Non-pigmented ciliary epithelial cell (primary cell): Measurements from ENCODE around the gene RPS2.

ENCODE experiments used
- DNase-seq: peaks from one replicate; pipeline ENCODE4 v3.0.0-alpha.2; 2010; ENCODE audit warnings: low read depth

Gene RPS2

DNA sequence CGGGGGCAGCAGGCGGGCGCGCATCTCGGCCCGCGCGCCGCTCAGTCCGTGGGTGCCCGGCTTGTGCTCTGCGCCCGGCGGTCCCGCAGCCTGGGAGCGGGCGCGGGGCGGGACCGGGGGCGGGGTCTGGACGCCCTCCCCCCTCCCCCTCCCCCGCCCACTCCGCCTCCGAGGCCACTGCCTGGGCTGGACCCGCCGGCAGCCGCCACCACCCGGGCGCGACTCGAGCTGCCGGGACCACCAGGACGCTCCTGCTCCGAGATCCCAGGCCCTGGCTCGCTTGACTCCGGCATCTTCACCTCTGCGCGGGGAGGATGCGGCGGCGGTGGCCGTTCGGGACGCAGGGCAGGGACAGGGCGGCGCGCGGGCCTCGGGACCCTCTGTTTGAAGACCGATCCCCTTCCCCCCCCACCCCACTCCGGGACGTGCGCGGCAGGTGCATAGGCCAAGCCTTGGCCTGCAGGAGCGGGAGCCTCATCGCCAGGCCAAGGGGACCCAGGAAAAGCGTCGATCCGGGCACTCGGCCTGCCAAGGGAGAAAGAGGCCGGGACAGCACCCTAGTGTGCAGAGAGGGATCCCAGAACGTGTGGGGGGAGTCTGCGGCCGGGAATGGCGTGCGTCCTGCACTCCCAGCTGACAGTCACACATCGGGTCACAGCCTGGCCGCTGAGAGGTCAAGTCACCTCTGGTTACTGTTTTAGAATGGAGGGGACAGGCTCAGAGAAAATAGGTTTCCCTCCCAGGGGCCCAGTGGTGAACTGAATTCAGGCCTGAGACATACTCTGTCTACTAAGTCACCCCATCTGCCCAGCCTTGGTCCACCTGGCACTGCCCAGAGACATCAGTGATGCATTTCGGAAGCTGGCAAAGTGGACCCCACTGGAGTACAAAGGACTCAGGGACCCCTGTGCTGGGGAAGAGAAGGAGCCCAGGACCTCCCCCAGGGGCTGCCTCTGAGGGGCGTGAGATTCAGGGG, 46.0 kb downstream of the RPS2 start, which contains the start of gene HS3ST6:
Gene HS3ST6 (minus strand): TSS at position 65 of the 976 bp plus-strand sequence. CDS start 92 bp downstream, outside the sequence.
- DNase-seq: no peak

DNA sequence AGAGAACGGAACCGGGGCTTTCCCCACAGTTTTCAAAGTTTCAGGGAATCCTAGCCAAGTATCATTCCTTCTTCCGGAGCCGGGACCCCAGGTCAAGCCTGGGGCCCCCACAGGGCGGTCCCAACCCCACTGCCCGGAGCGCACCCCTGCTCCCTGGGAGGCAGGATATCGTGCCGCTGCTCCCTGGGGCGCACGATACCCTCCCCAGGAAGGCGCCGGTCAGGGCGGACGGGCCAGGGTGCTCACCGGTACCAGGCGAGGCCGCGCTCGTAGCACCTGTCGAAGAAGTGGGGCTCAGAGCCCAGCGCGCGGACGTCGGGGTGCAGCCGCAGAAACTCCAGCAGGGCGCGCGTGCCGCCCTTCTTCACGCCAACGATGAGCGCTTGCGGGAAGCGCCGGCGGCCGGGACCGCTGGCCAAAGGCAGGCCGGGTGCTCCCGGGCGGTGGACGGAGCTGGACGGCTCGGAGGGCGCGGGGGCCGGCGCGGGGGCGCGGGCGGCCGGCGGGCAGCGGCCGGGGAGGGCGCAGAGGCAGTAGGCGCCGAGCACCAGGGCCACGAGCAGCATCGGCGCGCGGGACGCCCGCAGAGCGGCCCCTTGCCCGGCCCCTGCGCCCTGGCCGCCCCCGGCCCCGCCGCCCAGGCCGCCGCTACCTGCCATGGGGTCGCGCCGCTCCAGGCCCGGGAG, 46.8 kb downstream of the RPS2 start:
- no peak for DNase-seq

DNA sequence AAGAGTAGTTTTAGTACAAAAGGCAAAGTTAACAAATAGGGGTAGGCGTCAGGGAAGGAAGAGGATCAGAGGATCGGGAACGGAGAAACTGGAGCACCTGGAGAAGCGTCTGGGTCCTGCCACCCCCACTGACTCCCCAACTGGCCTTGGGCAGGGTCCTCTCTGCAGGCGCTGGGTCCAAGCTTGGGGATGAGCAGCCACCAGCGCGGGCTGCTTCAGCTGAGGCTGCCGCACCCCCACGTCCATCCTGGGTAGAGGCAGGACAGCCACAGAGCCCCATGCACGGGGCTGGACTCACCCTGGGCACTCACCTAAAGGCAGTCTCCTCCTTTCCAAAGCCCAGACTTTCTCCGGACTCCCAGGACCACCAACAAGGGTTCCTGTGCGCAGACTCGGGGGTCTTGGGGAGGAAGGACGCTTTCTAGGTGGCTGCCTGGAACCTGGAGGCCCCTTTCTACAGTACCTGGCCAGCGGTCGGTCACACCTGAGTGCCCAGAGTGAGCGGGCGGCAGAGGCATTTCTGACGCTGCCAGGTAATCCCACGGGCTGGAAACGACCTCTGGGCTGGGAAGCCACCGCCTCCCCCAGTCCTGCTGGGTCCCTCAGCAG, 47.5 kb downstream of the RPS2 start:
- DNase-seq: no peak

DNA sequence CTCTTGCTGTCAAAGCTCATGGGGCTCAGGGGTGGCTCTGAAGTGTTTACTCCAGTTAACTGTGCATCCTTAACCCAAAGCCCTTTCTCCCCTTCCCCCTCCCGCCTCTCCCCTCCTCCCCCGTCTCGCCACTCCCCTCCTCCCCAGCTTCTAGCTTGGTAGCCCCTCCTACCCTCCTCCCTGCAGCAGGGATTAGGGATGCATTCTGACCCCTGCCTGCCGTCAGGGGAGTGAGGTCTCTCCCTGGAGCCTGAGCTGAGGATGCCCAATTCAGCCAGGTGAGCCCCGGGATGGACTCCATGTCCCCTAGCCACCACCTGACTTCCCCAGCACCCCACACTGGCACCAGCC, 48.0 kb downstream of the RPS2 start:
- DNase-seq: no peak

DNA sequence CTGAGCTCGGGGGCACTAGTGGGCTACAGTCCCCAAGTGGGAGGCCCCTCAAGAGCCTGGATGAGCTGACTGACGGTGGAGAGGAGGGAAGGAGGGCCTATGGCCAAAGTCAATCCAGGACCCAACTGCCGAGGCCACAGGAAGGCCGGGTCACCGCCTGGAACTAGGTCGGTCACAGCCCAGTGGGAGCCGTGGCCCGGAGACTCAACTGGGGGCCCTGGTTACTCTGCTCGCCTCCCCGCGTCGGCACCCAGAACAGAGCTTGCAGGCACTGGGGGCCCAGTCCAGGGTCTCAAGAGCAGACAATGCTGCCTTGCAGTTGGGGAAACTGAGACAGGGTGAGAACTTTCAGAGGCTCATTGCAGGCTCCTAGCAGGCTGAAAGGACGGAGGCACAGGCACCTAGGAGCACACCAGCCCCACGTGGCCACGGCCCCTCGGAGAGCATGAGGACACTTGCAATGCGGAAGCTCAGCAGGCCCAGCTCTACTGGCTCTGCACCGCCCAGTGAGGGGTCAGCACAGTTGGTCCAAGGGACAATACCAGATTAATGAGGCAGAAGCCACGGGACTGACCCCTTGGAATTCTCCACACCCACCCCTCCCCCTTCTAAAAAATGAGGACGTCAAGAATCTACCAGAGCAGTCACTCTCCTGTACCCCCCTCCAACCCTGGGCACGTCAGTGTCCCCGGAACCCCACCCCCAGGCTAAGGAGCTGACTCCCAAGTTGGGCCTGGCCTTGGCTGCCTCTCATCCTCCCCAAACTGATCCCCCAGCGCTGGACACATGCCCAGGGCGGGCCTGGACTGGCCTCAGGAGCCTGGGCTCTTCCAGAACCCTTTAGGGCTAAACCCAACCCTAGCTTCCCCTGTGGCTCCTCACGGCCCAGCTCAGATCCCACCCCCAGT, 48.6 kb downstream of the RPS2 start:
- DNase-seq: no peak

DNA sequence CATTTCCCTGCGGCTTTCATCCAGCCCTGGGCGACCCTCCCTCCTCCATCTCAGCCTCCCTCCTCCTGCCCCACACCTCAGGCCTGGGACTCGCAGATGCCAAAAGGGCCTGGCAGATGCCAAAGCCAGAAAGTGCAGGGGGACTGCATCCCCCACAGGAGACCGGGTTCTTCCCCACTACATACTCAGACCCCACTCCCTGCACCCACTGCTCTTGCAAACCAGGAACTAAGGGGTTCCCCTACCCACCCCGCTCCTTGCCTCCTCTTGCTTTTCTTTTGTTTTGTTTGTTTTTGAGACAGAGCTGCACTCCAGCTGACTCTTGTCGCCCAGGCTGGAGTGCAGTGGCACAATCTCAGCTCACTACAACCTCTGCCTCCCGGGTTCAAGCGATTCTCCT, 49.6 kb downstream of the RPS2 start:
- no peak for DNase-seq

DNA sequence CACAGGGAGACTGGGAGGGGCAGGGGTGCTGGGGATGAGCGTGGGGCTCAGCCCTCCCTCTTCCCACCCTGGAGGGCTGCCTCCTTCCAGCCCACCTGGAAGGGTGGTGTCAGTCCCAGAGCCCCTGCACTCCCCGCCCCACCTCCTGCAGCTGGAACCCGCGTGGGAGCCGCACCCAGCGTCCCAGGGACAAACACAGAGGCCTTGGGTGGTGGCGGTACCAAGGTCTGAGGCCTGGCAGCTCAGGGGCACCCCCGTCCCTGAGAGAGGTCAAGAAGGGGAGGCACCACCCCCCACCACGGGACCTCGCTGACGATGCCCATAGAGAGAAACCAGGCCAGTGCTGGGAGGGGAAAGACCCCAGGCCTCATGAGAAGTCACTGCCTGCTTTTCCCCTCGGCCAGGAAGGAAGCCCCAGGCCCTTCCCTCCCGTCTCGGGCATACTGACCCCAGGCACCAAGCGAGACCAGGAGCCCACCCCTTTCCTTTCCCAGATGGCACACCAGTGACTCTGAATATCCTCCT, 50.5 kb downstream of the RPS2 start:
- DNase-seq: no peak

DNA sequence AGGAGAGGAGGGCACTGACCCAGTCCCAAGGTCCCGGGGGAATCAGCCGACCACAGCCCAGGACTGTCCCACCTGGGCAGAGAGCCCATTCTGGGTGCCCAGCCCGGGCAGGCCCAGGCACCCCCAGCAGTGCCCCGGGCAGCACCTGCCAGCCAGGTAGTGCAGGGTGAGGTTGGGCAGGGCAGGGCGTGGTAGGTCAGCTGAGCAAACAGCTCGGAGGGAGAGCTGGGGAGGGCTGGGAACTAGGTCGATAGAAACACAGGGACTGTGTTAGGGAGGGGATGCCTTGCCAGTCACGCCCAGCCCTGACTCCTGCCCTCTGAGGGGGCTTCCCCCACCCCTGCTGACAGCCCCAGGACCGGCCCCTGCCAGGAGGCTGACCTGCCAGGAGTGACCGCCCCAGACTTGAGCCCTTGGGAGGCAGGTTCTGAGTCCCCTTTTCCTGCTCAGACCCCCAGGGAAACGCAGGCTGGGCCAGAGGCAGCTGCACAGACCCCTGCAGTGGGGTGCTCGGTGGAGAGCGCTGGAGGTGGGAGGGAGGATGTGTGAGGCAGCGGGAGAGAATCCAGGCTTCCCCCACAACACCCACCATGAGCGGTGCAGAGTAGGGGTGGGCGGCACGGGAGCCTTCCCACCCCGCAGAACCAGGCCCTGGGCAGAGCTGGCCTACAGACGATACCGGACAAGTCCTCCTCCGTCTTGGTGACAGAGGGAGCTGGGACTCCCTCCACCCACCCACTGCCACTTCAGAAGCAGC, 51.1 kb downstream of the RPS2 start:
- DNase-seq: no peak

DNA sequence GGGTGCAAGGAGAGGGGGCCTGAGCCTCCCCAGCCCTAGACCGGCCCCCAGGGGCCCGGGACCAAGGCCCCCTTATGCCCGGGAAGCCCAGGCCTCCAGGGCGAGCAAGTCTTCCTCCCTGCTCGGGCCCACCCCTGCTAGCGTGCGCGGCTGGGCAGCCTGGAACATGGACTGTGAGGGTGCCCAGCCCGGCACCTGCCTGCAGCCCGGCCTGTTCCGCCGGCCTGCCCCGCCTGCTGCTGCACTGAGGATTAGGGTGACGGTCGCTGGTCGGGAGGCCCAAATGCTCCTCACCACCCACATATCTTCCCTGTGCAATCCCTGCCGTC, 52.4 kb downstream of the RPS2 start:
- DNase-seq: no peak
